HG03095 (cell line): ENCODE results near the gene F8.
A peak's percentile ranks its signal among the peaks of the same experiment; 100 is the strongest.
"Not testable (repeated sequence)": the region's sequence is repeated elsewhere in the genome, so short reads cannot be mapped to it uniquely, and the experiment has no call there.

Source experiments
- ATAC-seq: cut with Tn5 transposase; IDR thresholded peaks from one replicate; pipeline ENCODE4 v1.9.1; 2021; ENCODE audit warnings: moderate library complexity; ENCODE audit not compliant: unreplicated experiment

Gene F8

DNA sequence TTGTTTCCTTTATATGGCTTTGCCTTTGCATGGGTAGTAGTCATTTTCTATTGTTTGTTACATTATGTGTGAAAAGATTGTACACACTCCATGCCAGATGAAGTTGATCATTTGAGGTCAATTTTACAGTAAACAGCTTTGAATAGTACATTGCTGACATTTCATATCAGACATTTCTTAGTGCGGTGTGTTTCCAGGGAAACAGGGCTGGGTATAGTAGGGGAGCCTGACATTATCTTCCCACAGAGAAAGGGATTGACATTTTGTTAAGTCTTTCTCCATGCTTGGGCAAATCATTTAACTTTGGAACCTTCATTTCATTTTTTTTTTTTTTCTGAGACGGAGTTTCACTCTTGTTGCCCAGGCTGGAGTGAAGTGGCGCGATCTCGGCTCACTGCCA is 9.1 kb upstream of the F8 start:
- ATAC-seq, result no peak

DNA sequence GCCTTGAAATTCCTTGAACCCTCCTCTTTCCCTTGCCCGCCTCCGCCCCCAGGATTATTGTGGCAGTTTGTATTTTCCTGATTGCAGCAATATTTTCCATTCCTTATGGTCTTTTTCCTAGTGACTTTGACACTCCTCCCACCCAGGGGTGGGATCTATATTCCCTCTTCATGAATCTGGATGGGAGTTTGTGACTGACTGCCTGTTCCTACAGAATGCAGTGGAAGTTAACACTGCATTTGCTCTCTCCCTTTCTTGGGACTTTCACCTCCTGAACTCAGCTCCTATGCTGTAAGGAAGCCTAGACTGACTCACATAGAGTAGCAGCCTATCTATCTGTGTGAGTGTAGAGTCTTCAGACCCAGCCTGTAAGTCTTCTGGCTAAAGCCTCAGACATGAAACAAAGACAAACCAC is 6.4 kb upstream of the F8 start:
- ATAC-seq, result no peak

DNA sequence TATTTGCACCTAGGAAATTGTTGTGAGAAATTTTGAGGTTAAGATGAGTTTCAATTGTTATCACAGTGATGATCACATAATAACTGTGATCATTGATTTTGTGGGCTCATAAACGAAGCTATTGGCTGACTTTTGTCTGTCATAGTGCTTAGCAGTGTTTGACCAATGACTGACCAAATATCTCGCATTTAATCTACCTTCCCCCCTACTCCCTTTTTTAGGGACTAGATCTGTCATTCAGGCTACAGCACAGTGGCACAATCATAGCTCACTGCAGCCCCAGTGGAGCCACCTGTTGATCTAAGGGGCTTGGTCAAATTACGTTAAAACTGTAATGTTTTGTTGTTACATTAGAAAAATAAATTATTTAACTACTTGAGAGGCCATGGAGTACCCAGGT is 5.6 kb upstream of the F8 start:
- no peak for ATAC-seq

- no peak for ATAC-seq
Measured at GRCh38 chrX:155027509-155028066, 5.1 kb upstream of the F8 start.

DNA sequence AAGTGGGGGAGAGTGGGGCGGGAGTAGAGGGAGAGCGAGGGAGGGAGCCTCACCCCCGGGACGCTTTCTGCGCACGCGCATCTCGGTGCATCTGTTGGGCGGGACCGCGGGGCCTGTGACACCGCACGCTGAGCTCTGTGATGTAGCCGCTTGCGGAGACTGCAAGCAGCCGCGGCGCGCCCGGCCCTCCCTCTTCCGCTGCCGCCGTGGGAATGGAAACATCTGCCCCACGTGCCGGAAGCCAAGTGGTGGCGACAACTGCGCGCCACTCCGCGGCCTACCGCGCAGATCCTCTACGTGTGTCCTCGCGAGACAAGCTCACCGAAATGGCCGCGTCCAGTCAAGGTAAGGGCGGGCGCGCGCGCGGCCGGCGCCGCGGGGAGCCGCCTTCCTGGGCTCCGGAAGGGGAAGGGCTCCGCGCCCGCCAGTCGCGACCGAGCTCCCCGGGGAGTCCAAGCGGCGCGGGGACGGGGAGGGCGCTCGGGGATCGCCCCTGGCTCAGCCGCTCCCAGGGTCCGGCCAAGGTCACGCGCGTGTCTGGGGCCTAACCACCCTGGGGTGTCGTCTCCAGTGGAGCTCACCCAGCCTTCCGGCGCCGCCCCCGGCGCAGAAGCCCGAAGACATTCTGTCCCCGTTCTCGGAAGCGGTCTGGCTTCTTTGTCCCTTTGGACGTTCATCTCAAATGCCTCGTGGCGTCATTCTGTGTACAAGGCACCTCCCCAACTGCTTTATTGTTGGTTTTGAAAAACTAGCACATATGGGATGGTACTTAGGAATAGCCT is 4.4 kb upstream of the F8 start, which contains the start of gene FUNDC2:
Gene FUNDC2, plus strand, starts transcription at position 118 of the 782 bp plus-strand sequence. Its CDS starts 95 bp downstream, at position 213.
- ATAC-seq, result peak; percentile 87

GRCh38 chrX:155026420-155026726 is 3.9 kb upstream of the F8 start:
- ATAC-seq, result no peak

DNA sequence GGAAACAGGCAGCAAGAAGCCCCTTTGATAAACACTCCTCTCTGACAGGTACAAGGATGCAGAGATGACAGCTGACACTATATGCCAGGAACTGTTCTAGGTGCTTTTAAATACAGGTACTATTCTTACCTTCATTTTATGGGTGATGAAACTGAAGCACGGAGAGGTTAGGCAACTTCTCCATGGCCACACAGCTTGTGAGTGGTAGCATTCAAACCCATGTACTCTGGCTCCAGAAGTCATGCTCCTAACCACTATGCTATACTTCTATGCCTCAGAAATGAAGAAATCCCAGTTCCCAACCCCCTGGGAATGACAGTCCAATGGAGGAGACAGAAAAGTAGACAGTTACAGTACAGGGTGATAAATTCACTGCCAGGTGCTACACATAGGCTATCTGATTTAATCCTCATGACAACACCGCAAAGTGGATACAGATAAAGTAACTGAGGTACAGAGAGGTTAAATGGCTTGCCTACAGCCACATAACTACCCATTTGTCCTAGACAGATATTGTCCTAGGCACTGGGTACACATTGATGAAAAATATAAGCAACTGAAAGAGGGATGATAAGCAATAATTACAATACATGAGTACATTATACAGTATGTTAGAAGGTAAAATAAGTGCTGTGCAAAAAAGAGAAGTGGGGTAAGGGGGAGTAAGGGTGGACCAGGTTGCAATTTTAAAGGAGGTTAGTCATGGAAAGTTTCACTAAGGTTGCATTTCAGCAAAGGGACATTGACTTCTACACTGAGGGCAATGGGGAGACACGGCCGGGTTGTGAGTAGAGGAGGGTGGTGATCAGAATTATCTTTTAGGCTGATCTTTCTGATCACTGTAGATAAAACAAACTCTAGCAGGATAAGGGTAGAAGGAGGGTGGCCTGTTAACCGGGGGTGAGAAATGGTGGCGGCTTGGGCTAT is 1.6 kb upstream of the F8 start:
- ATAC-seq, result no peak

GRCh38 chrX:155020591-155020990 is 1.9 kb downstream of the F8 start:
- no peak for ATAC-seq

- no peak for ATAC-seq
Measured at GRCh38 chrX:155009994-155010472, 12.5 kb downstream of the F8 start.

GRCh38 chrX:155008578-155008977 is 13.9 kb downstream of the F8 start:
- not testable (repeated sequence) for ATAC-seq

- ATAC-seq, result not testable (repeated sequence)
Measured at GRCh38 chrX:155006913-155007671, 15.4 kb downstream of the F8 start.

DNA sequence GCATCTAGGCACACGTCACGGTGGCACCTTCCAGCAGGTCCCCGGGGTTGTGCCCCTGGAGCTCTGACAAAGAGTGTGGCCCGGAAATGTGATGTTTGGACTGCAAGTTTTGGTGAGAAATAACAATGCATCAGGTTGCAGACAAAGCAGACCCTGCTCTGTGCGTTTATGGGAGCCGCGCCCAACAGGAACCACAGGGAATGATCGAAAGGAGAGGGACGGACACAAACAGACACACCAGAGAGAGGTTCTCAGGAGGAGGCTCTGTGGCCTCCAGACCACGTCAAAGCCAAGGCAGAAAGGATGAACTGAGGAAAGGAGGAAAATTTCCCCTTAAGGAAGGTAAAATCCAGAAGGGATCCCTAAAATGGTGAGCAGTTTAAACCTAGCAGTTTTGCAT is 16.1 kb downstream of the F8 start:
- not testable (repeated sequence) for ATAC-seq

DNA sequence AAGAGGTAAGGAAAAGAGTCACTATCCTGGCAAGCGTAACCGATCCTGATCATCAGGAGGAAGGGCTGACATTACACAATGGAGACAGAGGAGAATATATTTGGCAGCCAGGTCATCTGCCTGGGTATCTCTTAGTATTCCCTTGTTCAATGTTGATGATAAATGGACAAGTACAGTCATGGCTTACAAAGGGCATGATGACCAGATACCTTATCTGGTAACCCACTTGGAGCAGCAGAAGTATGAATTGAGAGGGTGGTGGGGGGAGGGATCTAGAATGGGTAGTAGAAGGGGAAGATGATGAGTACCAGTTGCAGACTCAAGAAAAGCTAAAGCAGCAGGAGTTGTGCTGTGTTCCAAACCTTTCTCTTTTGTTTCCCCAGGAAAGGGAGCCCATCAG is 17.3 kb downstream of the F8 start:
- no peak for ATAC-seq

GRCh38 chrX:155001873-155002272 is 20.6 kb downstream of the F8 start:
- ATAC-seq, result no peak

GRCh38 chrX:155000841-155001240 is 21.7 kb downstream of the F8 start:
- no peak for ATAC-seq

DNA sequence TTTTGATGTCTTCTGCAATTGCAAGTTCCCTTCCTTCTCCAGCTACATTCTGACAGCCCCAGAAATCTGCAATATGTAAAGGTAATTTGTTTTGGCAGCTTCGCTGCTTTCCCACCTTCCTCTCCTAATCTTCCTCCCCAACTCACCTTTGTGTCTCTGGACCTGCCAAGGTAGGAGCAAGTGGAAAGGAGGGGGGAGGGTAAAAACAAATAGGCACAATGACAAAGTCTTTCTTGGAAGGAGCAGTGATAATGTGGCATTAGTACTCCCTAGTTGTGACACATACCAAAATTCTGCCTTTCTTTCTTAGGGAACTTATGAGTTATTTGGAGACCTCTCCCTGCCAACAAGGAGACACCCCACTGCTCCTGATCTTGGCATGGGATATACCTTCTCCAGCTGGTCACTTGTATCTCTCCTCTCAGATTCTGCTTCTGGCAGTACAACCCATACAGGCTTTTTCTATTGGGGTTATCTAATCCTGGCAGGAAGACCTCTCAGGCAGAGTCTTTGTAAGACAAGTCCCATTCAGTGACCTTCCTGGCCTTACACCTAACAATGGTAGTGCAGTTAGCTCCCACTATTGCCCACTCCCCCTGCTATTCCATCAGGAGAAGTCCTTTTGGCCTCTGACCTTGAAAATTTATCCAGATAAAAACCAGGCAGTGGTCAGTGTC is 24.2 kb downstream of the F8 start:
- ATAC-seq, result no peak

- no peak for ATAC-seq
Measured at GRCh38 chrX:154991476-154991875, 31.0 kb downstream of the F8 start.

DNA sequence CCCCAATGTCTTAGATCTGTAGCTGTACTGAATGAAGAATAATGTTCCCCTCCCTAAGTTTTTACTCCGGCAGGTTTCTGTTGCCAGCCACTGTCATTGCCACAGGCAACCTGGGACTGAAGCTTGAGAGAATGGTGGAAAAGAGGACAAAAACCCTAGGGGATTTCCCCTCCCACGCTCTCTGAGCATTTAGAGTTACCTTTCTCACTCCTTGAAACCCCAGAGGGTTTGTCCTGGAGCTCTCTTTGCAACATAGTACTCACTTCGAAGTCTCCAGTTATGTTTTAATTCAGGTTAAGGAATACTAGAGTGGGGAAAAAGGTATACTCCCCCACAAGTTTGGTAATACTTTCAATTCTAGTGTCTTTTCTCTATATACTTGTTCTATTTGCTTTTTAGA is 31.5 kb downstream of the F8 start:
- peak; percentile 45 for ATAC-seq

GRCh38 chrX:154990496-154990895 is 32.0 kb downstream of the F8 start:
- ATAC-seq, result peak; percentile 75

- no peak for ATAC-seq
Measured at GRCh38 chrX:154988719-154989118, 33.8 kb downstream of the F8 start.
